H7 (cell line): ENCODE measurements around the gene ZNF451. TPM values are rescaled to one million over a fixed set of nuclear protein-coding genes. Genes with fewer than 3 reads are reported as not detected.
A peak's percentile ranks its signal among the peaks of the same experiment; 100 is the strongest.
"Not testable (repeated sequence)": the region's sequence is repeated elsewhere in the genome, so short reads cannot be mapped to it uniquely, and the experiment has no call there.

Source experiments
- DNase-seq: peaks from one replicate; pipeline ENCODE4 v3.0.0; 2012
- H3K27me3 ChIP-seq: 2 replicates; pipeline ENCODE4 v1.6.0; 2011; ENCODE audit warnings: mild to moderate bottlenecking, low read length; ENCODE audit not compliant: control insufficient read depth, insufficient read depth
- H3K36me3 ChIP-seq: replicated peaks from 2 replicates; pipeline ENCODE4 v1.5.1; 2011; ENCODE audit warnings: low read length; ENCODE audit not compliant: control insufficient read depth, insufficient read depth
- H3K4me3 ChIP-seq: 2 replicates; pipeline ENCODE4 v1.5.1; 2011; ENCODE audit warnings: low read depth, mild to moderate bottlenecking, control low read depth, low read length, moderate library complexity; ENCODE audit not compliant: insufficient read depth
- total RNA-seq: library from RNA; depleted of rRNA; stranded (reverse); fragments of >200 nt; shearing (Covaris generic); gene quantifications from 2 replicates; pipeline ENCODE4 v1.2.3, GENCODE V29; 2014

Gene ZNF451
- total RNA-seq, 1 experiment from 2014 or later: 31.7 TPM

DNA sequence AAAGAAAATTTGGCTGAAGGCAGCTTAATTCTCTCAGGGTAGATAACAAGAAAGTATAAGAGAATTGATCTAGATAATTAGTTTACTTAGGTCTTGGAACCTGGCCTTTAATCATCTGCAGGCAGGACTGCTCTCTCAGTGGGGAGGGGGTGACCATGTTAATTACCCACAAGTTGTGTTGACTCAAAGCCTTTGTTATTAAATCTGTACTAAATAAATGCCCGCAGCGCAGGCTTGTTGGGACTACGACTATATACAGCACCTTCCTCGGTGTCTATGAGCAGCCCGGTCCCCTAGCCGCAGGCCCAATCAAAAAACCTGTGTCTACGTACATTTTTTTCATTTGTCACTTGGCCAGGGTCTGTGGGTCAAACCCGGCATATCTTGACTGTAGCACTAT lies 15.6 kb upstream of the ZNF451 start:
- H3K36me3 ChIP-seq: no peaks in the 10 kb centered on the region
- DNase-seq: no peak
- no peak overlapping the region for H3K4me3 ChIP-seq
- H3K27me3 ChIP-seq: peaks cover 54% of the 10 kb centered on the region

GRCh38 chr6:57075092-57075491 lies 14.9 kb upstream of the ZNF451 start:
- no peak for DNase-seq
- Histone ChIP-seq H3K36me3 (no peaks in the 10 kb centered on the region), H3K27me3 (peaks cover 51% of the 10 kb centered on the region), H3K4me3 (no peak overlapping the region)

- no peak for DNase-seq
- H3K27me3 ChIP-seq: peaks cover 24% of the 10 kb centered on the region; the same call in 1 of the 2 replicates
- H3K4me3 ChIP-seq: no peak overlapping the region
- H3K36me3 ChIP-seq: no peaks in the 10 kb centered on the region
Measured at GRCh38 chr6:57078531-57079207, 11.3 kb upstream of the ZNF451 start.

DNA sequence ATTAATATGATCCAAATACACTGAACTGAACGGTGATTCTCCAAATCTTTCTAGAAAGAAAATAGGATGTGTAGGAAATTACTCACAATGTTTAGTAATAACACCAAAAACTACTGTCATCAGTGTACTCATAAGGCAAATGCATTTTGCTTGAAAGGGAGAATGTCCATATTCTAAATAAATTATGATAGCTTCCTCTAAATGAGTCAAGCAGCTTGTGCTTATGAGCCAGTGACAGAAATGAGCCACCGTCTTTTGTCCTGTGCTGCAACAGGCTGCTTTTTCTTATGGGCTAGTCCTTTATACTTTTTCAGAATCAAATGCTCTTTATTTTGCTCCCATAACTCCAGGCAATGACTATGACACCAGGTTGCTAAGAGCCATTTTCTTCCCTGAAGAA lies 4.5 kb upstream of the ZNF451 start:
- H3K4me3 ChIP-seq: no peak overlapping the region
- H3K27me3 ChIP-seq: no peaks in the 10 kb centered on the region; the same call in 1 of the 2 replicates
- no peaks in the 10 kb centered on the region for H3K36me3 ChIP-seq
- DNase-seq: no peak

GRCh38 chr6:57086843-57087242 lies 3.1 kb upstream of the ZNF451 start:
- no peaks in the 10 kb centered on the region; the same call in 1 of the 2 replicates for H3K27me3 ChIP-seq
- DNase-seq: no peak
- no peak overlapping the region for H3K4me3 ChIP-seq
- no peaks in the 10 kb centered on the region for H3K36me3 ChIP-seq

GRCh38 chr6:57087916-57088315 lies 2.1 kb upstream of the ZNF451 start:
- Histone ChIP-seq H3K27me3 (no peaks in the 10 kb centered on the region; the same call in 1 of the 2 replicates), H3K36me3 (no peaks in the 10 kb centered on the region; the same call in 1 of the 2 replicates), H3K4me3 (no peak overlapping the region)
- DNase-seq: no peak

DNA sequence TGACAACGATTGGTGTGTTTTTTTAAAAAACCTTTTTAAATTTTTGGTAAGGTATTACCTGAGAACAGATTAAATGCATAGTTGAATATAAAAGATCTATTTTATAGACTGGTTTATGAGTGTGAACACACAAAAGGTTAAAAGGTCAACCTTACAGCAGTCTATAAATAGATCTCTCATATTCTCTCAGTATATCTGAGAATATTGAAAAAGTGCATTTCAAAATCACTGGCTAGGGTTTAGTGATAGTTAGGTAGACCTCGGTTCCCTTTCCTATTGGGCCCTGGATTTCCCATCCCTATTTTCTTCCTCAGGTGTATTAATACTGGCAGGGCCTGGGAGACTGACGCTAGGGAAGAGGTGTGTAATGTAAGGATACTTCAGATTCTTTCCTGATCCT lies 723 bp upstream of the ZNF451 start:
- DNase-seq: peak; percentile 18
- no peaks in the 10 kb centered on the region for H3K27me3 ChIP-seq
- H3K4me3 ChIP-seq: no peak overlapping the region
- no peaks in the 10 kb centered on the region; the same call in 1 of the 2 replicates for H3K36me3 ChIP-seq

GRCh38 chr6:57090458-57091067 lies 575 bp downstream of the ZNF451 start:
- DNase-seq, H3K27me3 ChIP-seq, H3K4me3 ChIP-seq, H3K36me3 ChIP-seq: not testable (repeated sequence)

- H3K4me3 ChIP-seq, DNase-seq, H3K36me3 ChIP-seq, H3K27me3 ChIP-seq: not testable (repeated sequence)
Measured at GRCh38 chr6:57091375-57091774, 1.4 kb downstream of the ZNF451 start.

DNA sequence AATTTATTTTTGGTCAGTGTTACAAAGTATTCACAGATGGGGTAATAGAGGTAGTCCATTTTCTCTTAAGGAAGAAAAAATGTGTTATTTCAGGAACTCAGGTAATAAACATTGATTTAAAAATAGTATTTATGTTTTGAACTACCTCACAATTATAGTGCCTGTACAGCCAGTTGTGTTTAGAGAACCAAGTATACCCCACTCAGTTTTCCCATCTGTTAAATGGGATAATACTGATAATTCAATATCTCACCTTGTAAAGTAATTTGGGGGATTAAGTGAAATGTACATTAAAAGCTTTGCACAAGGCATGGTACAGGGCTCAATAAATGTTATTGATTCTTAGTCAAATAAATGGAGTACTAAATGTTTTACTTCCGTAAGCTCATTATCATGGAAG lies 4.7 kb downstream of the ZNF451 start:
- no peak overlapping the region for H3K4me3 ChIP-seq
- H3K27me3 ChIP-seq: no peaks in the 10 kb centered on the region
- DNase-seq: no peak
- H3K36me3 ChIP-seq: no peaks in the 10 kb centered on the region; the same call in 1 of the 2 replicates

DNA sequence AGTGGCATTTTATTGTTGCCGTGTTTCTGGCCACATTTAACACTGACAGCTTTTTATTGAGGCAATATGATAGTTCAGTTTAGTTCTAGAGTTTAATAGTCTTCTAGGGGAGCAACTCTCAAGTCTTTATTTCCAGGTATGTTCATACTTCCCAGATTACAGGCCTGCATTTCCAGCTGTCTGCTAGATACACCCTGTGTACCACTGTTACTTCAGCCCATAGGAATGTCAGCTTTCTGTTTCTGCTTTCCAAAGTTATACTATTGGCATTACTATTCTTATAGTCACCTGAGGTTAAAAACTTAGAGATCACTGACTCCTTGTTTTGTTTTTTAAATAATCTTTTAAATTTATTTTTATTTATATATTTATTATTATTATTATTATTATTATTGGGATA lies 7.6 kb downstream of the ZNF451 start:
- Histone ChIP-seq H3K36me3 (peaks cover 19% of the 10 kb centered on the region), H3K4me3 (no peak overlapping the region), H3K27me3 (no peaks in the 10 kb centered on the region)
- DNase-seq: no peak

DNA sequence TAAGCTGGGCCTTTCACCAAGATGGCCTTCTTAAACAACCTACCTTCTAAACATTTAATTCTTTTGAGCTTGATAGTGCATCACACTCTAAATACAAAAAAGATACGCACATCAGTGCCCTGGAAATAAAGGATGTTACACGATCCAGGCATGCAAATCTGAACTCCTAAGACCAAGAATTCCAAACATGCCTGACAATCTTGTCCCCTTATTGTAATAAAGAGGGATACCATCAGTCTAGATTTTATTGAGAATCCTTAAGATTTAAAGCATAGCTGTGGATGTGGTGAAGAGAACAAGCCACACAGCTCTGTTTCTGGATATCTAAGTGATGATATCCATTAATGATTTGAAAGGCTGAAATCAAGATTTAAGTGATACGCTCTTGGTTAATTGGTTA lies 13.0 kb downstream of the ZNF451 start:
- Histone ChIP-seq H3K36me3 (peaks cover 19% of the 10 kb centered on the region), H3K27me3 (no peaks in the 10 kb centered on the region)
- DNase-seq: no peak

GRCh38 chr6:57104336-57104735 lies 14.3 kb downstream of the ZNF451 start:
- Histone ChIP-seq H3K4me3 (no peak overlapping the region), H3K36me3 (peaks cover 19% of the 10 kb centered on the region), H3K27me3 (no peaks in the 10 kb centered on the region)
- DNase-seq: no peak

More for the DNA sequence above, 13.0 kb downstream of the ZNF451 start:
- H3K4me3 ChIP-seq: no peak overlapping the region

- H3K27me3 ChIP-seq: no peaks in the 10 kb centered on the region
- peaks cover 5% of the 10 kb centered on the region for H3K36me3 ChIP-seq
- DNase-seq: no peak
- H3K4me3 ChIP-seq: no peak overlapping the region
Measured at GRCh38 chr6:57106990-57107389, 17.0 kb downstream of the ZNF451 start.

- H3K36me3 ChIP-seq: no peaks in the 10 kb centered on the region
- no peak for DNase-seq
- H3K4me3 ChIP-seq: no peak overlapping the region
- no peaks in the 10 kb centered on the region for H3K27me3 ChIP-seq
Measured at GRCh38 chr6:57108691-57109090, 18.7 kb downstream of the ZNF451 start.
